ENCODE measurements around the gene MLANA. TPM values are rescaled to one million over a fixed set of nuclear protein-coding genes. Genes with fewer than 3 reads are reported as not detected.

Gene MLANA
- total RNA-seq, 1 donor from 2014 or later, result not detected

DNA sequence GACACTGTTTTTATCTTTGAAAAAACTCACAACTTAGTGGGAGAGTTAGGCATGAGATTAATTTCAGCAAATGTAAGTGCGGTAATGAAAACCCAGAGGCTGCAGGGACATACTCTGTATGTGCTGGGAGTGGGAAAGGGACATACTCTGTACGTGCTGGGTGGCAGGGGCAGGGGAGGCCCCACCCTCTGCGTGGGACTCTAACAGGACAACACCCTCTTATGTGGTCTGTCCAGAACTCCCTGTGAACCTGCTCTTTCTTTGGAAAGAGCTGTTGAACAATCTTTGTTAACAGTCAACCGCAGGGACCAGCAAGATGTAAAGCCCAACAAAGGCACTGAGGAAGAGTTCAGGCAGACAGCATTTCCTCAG is 2.4 kb downstream of the MLANA start:
- H3K27ac Mint-ChIP-seq, result no peak overlapping the region
- no peaks in the 10 kb centered on the region for H3K9me3 Mint-ChIP-seq
- TF ChIP-seq, protein P1, sequence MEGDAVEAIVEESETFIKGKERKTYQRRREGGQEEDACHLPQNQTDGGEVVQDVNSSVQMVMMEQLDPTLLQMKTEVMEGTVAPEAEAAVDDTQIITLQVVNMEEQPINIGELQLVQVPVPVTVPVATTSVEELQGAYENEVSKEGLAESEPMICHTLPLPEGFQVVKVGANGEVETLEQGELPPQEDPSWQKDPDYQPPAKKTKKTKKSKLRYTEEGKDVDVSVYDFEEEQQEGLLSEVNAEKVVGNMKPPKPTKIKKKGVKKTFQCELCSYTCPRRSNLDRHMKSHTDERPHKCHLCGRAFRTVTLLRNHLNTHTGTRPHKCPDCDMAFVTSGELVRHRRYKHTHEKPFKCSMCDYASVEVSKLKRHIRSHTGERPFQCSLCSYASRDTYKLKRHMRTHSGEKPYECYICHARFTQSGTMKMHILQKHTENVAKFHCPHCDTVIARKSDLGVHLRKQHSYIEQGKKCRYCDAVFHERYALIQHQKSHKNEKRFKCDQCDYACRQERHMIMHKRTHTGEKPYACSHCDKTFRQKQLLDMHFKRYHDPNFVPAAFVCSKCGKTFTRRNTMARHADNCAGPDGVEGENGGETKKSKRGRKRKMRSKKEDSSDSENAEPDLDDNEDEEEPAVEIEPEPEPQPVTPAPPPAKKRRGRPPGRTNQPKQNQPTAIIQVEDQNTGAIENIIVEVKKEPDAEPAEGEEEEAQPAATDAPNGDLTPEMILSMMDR (IDR thresholded peaks at IDR 0.05), result no peak
- DNase-seq (no peak), ATAC-seq (ENCODE audit: low read depth) (no peak)
- intact Hi-C loops (cut with micrococcal nuclease), result no loop called here
- ChIA-PET CTCF (no interaction called here), POLR2A (no interaction called here)
- peaks cover 8% of the 10 kb centered on the region for H3K36me3 Mint-ChIP-seq (ENCODE audit: low read depth)
- H3K4me1 Mint-ChIP-seq, result no peaks in the 10 kb centered on the region
- no peaks in the 10 kb centered on the region for H3K27me3 Mint-ChIP-seq
- no peak overlapping the region for H3K4me3 Mint-ChIP-seq

- no peak for ATAC-seq (ENCODE audit: low read depth)
- Mint-ChIP-seq H3K4me3 (no peak overlapping the region), H3K27me3 (no peaks in the 10 kb centered on the region), H3K9me3 (no peaks in the 10 kb centered on the region), H3K27ac (no peak overlapping the region), H3K36me3 (ENCODE audit: low read depth) (peaks cover 14% of the 10 kb centered on the region), H3K4me1 (no peaks in the 10 kb centered on the region)
- POLR2A ChIA-PET, result no interaction called here
- intact Hi-C loops (cut with micrococcal nuclease), result no loop called here
- CTCF ChIA-PET, result no interaction called here
- DNase-seq, result no peak
- TF ChIP-seq, protein P1 (IDR thresholded peaks at IDR 0.05), result no peak
These were observed 3.0 kb downstream of the MLANA start for GRCh38 chr9:5893591-5894236.

DNA sequence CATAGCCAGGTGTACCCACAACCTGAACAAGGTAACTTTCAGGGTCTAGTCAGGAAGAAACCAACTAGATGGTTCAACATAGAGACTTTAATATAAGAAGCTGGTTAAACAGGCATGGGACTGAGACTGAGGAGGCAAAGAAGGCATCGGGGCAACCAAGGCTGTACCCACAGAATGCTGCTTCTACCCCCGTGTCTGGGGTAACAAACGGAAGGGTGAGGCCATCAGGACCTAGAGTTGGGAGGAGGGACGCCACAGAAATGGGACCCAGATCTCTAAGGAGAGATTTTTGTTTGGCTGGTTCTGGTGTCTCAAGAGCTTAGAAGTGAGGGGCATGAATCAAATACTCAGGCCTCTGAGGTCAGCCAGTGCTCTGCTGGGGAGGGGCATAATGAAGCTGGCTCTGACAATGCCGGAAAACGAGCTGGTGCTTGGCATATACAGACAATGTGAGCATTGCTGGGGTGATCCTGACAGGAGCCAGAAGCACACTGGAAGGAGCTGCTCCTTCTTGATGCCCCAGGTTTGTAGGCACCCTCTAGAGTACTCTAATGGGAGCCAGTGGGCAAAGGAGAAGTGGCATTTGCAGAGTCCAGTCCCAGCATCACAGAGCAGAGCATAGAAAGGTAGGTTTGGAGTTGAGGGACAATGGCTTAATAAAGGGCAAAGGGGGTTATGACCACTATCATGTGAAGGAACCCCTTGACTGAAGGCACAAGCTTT is 3.7 kb downstream of the MLANA start:
- H3K4me1 Mint-ChIP-seq, result no peaks in the 10 kb centered on the region
- ChIA-PET POLR2A (no interaction called here), CTCF (interaction anchor here (1.5 kb wide), 1 partner anchor 160 kb away, joined by 4 read pairs; no protein-coding TSS in a partner anchor)
- peaks cover 17% of the 10 kb centered on the region for H3K36me3 Mint-ChIP-seq (ENCODE audit: low read depth)
- no peak for ATAC-seq (ENCODE audit: low read depth)
- H3K27ac Mint-ChIP-seq, result no peak overlapping the region
- no peak overlapping the region for H3K4me3 Mint-ChIP-seq
- intact Hi-C loops (cut with micrococcal nuclease), result no loop called here
- H3K27me3 Mint-ChIP-seq, result no peaks in the 10 kb centered on the region
- DNase-seq, result no peak
- TF ChIP-seq, protein P1 (IDR thresholded peaks at IDR 0.05), result no peak
- H3K9me3 Mint-ChIP-seq, result no peaks in the 10 kb centered on the region

GRCh38 chr9:5895782-5896181 is 5.1 kb downstream of the MLANA start:
- no peaks in the 10 kb centered on the region for H3K4me1 Mint-ChIP-seq
- H3K27me3 Mint-ChIP-seq, result no peaks in the 10 kb centered on the region
- no peaks in the 10 kb centered on the region for H3K9me3 Mint-ChIP-seq
- TF ChIP-seq, protein P1 (IDR thresholded peaks at IDR 0.05), result no peak
- DNase-seq (no peak), ATAC-seq (ENCODE audit: low read depth) (no peak)
- no peak overlapping the region for H3K27ac Mint-ChIP-seq
- peaks cover 21% of the 10 kb centered on the region for H3K36me3 Mint-ChIP-seq (ENCODE audit: low read depth)
- intact Hi-C loops (cut with micrococcal nuclease), result no loop called here
- ChIA-PET CTCF (interaction anchor here (1.2 to 1.5 kb wide), 2 partner anchors 9 to 159 kb away, joined by 4 to 10 read pairs; no protein-coding TSS in a partner anchor), POLR2A (no interaction called here)
- H3K4me3 Mint-ChIP-seq, result no peak overlapping the region

GRCh38 chr9:5896863-5897262 is 6.2 kb downstream of the MLANA start:
- CTCF ChIA-PET, result interaction anchor here (1.2 kb wide), 1 partner anchor 10 kb away, joined by 10 read pairs; no protein-coding TSS in a partner anchor
- DNase-seq, result no peak
- H3K4me3 Mint-ChIP-seq, result no peak overlapping the region
- peaks cover 23% of the 10 kb centered on the region for H3K36me3 Mint-ChIP-seq (ENCODE audit: low read depth)
- POLR2A ChIA-PET, result no interaction called here
- H3K4me1 Mint-ChIP-seq, result no peaks in the 10 kb centered on the region
- intact Hi-C loops (cut with micrococcal nuclease), result no loop called here
- TF ChIP-seq, protein P1 (IDR thresholded peaks at IDR 0.05), result no peak
- H3K27ac Mint-ChIP-seq, result no peak overlapping the region
- H3K27me3 Mint-ChIP-seq, result no peaks in the 10 kb centered on the region
- no peak for ATAC-seq (ENCODE audit: low read depth)
- no peaks in the 10 kb centered on the region for H3K9me3 Mint-ChIP-seq
